GM23338 (cell line): ENCODE results near the gene SLC5A4. TPM values are rescaled to one million over a fixed set of nuclear protein-coding genes. Genes with fewer than 3 reads are reported as not detected.

Source experiments
- ATAC-seq: fragments of 200-7000 bp; cut with Tn5 transposase; 3 replicates; pipeline ENCODE4 v1.9.1; 2020
- DNase-seq: peaks from one replicate; pipeline ENCODE4 v3.0.0-alpha.2; 2015; ENCODE audit warnings: low spot score
- H2AFZ ChIP-seq: fragments of 200-600 bp; sonication (generic); 2 replicates; pipeline ENCODE4 v1.8.0; 2016; ENCODE audit warnings: antibody characterized with exemption, mild to moderate bottlenecking, moderate library complexity
- H3F3A ChIP-seq: fragments of 200-600 bp; sonication (generic); replicated peaks from 2 replicates; pipeline ENCODE4 v1.8.0; 2017; ENCODE audit warnings: antibody characterized with exemption, mixed run types, low read depth
- H3K27ac ChIP-seq: fragments of 200-600 bp; sonication (generic); 2 replicates; pipeline ENCODE4 v1.6.1; 2016; ENCODE audit warnings: low read depth
- H3K27me3 ChIP-seq: fragments of 200-600 bp; sonication (generic); 2 replicates; pipeline ENCODE4 v1.8.0; 2016; ENCODE audit warnings: mild to moderate bottlenecking, mixed run types, moderate library complexity; ENCODE audit not compliant: insufficient read depth
- H3K36me3 ChIP-seq: fragments of 200-600 bp; sonication (generic); 2 replicates; pipeline ENCODE4 v1.8.0; 2016; ENCODE audit warnings: mild to moderate bottlenecking; ENCODE audit not compliant: insufficient read depth
- H3K4me1 ChIP-seq: fragments of 200-600 bp; sonication (generic); 2 replicates; pipeline ENCODE4 v1.8.0; 2016; ENCODE audit warnings: mild to moderate bottlenecking, moderate library complexity; ENCODE audit not compliant: insufficient read depth
- H3K4me2 ChIP-seq: fragments of 200-600 bp; sonication (generic); 2 replicates; pipeline ENCODE4 v1.7.1; 2017; ENCODE audit warnings: mixed run types
- H3K4me3 ChIP-seq: fragments of 200-600 bp; sonication (generic); 2 replicates; pipeline ENCODE4 v1.6.1; 2016; ENCODE audit warnings: mixed run types
- H3K79me2 ChIP-seq: fragments of 200-600 bp; sonication (generic); replicated peaks from 2 replicates; pipeline ENCODE4 v1.8.0; 2017; ENCODE audit warnings: mild to moderate bottlenecking; ENCODE audit not compliant: insufficient read depth
- H3K9me2 ChIP-seq: fragments of 200-600 bp; sonication (generic); 2 replicates; pipeline ENCODE4 v1.8.0; 2017; ENCODE audit not compliant: insufficient read depth
- H4K20me1 ChIP-seq: fragments of 200-600 bp; sonication (generic); replicated peaks from 2 replicates; pipeline ENCODE4 v1.8.0; 2017; ENCODE audit warnings: mild to moderate bottlenecking; ENCODE audit not compliant: insufficient read depth
- H3K27ac Mint-ChIP-seq: 2 replicates; pipeline ENCODE4 v1.8.0; 2020; ENCODE audit warnings: inconsistent platforms, mild to moderate bottlenecking, moderate library complexity, mixed read lengths
- H3K27me3 Mint-ChIP-seq: 3 replicates; pipeline ENCODE4 v1.8.0; 2022; ENCODE audit warnings: low read depth, mild to moderate bottlenecking, moderate library complexity, mixed read lengths, inconsistent platforms; ENCODE audit not compliant: insufficient read depth, poor library complexity
- H3K36me3 Mint-ChIP-seq: 3 replicates; pipeline ENCODE4 v1.8.0; 2021; ENCODE audit warnings: low read depth, mild to moderate bottlenecking, inconsistent platforms, moderate library complexity, mixed read lengths
- H3K4me1 Mint-ChIP-seq: 3 replicates; pipeline ENCODE4 v1.8.0; 2020; ENCODE audit warnings: mild to moderate bottlenecking, inconsistent platforms, mixed read lengths
- H3K4me3 Mint-ChIP-seq: 3 replicates; pipeline ENCODE4 v1.8.0; 2021; ENCODE audit warnings: moderate library complexity, mild to moderate bottlenecking, inconsistent platforms, mixed read lengths
- H3K9me3 Mint-ChIP-seq: 3 replicates; pipeline ENCODE4 v1.8.0; 2020; ENCODE audit warnings: moderate library complexity, mild to moderate bottlenecking, inconsistent platforms, mixed read lengths
- CREB1 ChIP-seq: fragments of 250-450 bp; sonication (Bioruptor Pico); IDR thresholded peaks from 2 replicates; pipeline ENCODE4 v1.5.0; 2020; ENCODE audit warnings: low read depth, mild to moderate bottlenecking, moderate library complexity
- EZH2 ChIP-seq: fragments of 200-600 bp; sonication (generic); IDR thresholded peaks from one replicate; pipeline ENCODE4 v1.8.0; 2017; ENCODE audit warnings: antibody characterized with exemption, mild to moderate bottlenecking, low read depth; ENCODE audit not compliant: unreplicated experiment
- NANOG ChIP-seq: IDR thresholded peaks from 2 replicates; pipeline ENCODE4 v1.6.1; 2016; ENCODE audit warnings: antibody characterized with exemption, borderline replicate concordance
- STAT1 ChIP-seq: IDR thresholded peaks from one replicate; pipeline ENCODE4 v1.6.1; 2016; ENCODE audit warnings: antibody characterized with exemption; ENCODE audit not compliant: unreplicated experiment
- ZNF331 ChIP-seq: fragments of 250-450 bp; sonication (Bioruptor Pico); IDR thresholded peaks from 2 replicates; pipeline ENCODE4 v1.5.0; 2020; ENCODE audit warnings: low read depth, mild to moderate bottlenecking, moderate library complexity
- polyA plus RNA-seq: library from polyadenylated mRNA; unstranded; fragments of >200 nt; fragmentation: Nextera tagmentation; extraction: Ambion mirVana; gene quantifications from 2 replicates; pipeline ENCODE4 v1.2.1, GENCODE V29; 2016
- total RNA-seq: library from RNA; depleted of rRNA; stranded (reverse); fragments of >200 nt; shearing (Covaris generic); gene quantifications from 2 replicates; pipeline ENCODE4 v1.2.3, GENCODE V29; 2014
- TF ChIP-seq, protein P1 (sequence below), 2 experiments: fragments of 200-600 bp in 1 of 2; sonication (generic) in 1 of 2; conservative IDR thresholded peaks; 2 replicates each; pipeline versions ENCODE4 v1.5.1 to v1.6.1; 2016 to 2017; ENCODE audit warnings: antibody characterized with exemption in 2 of 2, low read depth in 2 of 2, mild to moderate bottlenecking in 2 of 2, moderate library complexity in 1 of 2
- TF ChIP-seq, protein P2 (sequence below): IDR thresholded peaks from one replicate; pipeline ENCODE4 v1.6.1; 2018; ENCODE audit warnings: antibody characterized with exemption; ENCODE audit not compliant: unreplicated experiment
- TF ChIP-seq, protein P3 (sequence below): fragments of 250-450 bp; sonication (Bioruptor Pico); IDR thresholded peaks from 2 replicates; pipeline ENCODE4 v1.5.0; 2020; ENCODE audit warnings: mild to moderate bottlenecking, moderate library complexity

Gene SLC5A4
- total and polyA plus RNA-seq, 2 experiments from 2014 or later = 0.16 TPM; not detected in 1

DNA sequence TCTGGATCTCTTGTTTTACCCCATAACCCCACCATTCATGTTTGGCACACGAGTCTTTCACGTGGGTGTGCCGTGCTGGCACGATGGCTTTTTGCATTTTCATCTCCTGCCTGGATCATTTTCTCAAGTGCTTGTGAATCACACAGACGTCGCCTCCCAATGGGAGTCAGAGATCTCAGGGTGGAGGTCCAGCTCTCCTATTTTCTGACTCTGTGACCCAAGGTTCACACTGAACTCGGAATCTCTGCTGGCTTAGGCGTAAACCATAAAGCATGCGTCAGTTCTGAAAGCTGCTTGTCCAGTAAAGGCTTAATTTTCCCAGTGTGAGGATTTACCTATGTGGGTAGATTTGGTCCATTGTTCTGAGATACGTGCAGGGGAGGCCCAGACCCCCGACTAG, 80.0 kb downstream of the SLC5A4 start:
- H3K27me3 ChIP-seq = peaks cover 37% of the 10 kb centered on the region
- H3K36me3 ChIP-seq = no peaks in the 10 kb centered on the region
- peak overlapping the region; percentile 59; the same call in 1 of the 2 replicates for H3K4me3 ChIP-seq
- TF ChIP-seq CREB1 (CRISPR knock-in tag) (no peak), ZNF331 (CRISPR knock-in tag) (no peak), EZH2 (no peak), STAT1 (no peak), NANOG (no peak)
- TF ChIP-seq, protein P1, sequence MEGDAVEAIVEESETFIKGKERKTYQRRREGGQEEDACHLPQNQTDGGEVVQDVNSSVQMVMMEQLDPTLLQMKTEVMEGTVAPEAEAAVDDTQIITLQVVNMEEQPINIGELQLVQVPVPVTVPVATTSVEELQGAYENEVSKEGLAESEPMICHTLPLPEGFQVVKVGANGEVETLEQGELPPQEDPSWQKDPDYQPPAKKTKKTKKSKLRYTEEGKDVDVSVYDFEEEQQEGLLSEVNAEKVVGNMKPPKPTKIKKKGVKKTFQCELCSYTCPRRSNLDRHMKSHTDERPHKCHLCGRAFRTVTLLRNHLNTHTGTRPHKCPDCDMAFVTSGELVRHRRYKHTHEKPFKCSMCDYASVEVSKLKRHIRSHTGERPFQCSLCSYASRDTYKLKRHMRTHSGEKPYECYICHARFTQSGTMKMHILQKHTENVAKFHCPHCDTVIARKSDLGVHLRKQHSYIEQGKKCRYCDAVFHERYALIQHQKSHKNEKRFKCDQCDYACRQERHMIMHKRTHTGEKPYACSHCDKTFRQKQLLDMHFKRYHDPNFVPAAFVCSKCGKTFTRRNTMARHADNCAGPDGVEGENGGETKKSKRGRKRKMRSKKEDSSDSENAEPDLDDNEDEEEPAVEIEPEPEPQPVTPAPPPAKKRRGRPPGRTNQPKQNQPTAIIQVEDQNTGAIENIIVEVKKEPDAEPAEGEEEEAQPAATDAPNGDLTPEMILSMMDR (conservative IDR thresholded peaks at IDR 0.05; ENCODE audit: low read depth in 2 of 2) = no peak
- TF ChIP-seq, protein P2, sequence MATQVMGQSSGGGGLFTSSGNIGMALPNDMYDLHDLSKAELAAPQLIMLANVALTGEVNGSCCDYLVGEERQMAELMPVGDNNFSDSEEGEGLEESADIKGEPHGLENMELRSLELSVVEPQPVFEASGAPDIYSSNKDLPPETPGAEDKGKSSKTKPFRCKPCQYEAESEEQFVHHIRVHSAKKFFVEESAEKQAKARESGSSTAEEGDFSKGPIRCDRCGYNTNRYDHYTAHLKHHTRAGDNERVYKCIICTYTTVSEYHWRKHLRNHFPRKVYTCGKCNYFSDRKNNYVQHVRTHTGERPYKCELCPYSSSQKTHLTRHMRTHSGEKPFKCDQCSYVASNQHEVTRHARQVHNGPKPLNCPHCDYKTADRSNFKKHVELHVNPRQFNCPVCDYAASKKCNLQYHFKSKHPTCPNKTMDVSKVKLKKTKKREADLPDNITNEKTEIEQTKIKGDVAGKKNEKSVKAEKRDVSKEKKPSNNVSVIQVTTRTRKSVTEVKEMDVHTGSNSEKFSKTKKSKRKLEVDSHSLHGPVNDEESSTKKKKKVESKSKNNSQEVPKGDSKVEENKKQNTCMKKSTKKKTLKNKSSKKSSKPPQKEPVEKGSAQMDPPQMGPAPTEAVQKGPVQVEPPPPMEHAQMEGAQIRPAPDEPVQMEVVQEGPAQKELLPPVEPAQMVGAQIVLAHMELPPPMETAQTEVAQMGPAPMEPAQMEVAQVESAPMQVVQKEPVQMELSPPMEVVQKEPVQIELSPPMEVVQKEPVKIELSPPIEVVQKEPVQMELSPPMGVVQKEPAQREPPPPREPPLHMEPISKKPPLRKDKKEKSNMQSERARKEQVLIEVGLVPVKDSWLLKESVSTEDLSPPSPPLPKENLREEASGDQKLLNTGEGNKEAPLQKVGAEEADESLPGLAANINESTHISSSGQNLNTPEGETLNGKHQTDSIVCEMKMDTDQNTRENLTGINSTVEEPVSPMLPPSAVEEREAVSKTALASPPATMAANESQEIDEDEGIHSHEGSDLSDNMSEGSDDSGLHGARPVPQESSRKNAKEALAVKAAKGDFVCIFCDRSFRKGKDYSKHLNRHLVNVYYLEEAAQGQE = no peak
- TF ChIP-seq, protein P3, sequence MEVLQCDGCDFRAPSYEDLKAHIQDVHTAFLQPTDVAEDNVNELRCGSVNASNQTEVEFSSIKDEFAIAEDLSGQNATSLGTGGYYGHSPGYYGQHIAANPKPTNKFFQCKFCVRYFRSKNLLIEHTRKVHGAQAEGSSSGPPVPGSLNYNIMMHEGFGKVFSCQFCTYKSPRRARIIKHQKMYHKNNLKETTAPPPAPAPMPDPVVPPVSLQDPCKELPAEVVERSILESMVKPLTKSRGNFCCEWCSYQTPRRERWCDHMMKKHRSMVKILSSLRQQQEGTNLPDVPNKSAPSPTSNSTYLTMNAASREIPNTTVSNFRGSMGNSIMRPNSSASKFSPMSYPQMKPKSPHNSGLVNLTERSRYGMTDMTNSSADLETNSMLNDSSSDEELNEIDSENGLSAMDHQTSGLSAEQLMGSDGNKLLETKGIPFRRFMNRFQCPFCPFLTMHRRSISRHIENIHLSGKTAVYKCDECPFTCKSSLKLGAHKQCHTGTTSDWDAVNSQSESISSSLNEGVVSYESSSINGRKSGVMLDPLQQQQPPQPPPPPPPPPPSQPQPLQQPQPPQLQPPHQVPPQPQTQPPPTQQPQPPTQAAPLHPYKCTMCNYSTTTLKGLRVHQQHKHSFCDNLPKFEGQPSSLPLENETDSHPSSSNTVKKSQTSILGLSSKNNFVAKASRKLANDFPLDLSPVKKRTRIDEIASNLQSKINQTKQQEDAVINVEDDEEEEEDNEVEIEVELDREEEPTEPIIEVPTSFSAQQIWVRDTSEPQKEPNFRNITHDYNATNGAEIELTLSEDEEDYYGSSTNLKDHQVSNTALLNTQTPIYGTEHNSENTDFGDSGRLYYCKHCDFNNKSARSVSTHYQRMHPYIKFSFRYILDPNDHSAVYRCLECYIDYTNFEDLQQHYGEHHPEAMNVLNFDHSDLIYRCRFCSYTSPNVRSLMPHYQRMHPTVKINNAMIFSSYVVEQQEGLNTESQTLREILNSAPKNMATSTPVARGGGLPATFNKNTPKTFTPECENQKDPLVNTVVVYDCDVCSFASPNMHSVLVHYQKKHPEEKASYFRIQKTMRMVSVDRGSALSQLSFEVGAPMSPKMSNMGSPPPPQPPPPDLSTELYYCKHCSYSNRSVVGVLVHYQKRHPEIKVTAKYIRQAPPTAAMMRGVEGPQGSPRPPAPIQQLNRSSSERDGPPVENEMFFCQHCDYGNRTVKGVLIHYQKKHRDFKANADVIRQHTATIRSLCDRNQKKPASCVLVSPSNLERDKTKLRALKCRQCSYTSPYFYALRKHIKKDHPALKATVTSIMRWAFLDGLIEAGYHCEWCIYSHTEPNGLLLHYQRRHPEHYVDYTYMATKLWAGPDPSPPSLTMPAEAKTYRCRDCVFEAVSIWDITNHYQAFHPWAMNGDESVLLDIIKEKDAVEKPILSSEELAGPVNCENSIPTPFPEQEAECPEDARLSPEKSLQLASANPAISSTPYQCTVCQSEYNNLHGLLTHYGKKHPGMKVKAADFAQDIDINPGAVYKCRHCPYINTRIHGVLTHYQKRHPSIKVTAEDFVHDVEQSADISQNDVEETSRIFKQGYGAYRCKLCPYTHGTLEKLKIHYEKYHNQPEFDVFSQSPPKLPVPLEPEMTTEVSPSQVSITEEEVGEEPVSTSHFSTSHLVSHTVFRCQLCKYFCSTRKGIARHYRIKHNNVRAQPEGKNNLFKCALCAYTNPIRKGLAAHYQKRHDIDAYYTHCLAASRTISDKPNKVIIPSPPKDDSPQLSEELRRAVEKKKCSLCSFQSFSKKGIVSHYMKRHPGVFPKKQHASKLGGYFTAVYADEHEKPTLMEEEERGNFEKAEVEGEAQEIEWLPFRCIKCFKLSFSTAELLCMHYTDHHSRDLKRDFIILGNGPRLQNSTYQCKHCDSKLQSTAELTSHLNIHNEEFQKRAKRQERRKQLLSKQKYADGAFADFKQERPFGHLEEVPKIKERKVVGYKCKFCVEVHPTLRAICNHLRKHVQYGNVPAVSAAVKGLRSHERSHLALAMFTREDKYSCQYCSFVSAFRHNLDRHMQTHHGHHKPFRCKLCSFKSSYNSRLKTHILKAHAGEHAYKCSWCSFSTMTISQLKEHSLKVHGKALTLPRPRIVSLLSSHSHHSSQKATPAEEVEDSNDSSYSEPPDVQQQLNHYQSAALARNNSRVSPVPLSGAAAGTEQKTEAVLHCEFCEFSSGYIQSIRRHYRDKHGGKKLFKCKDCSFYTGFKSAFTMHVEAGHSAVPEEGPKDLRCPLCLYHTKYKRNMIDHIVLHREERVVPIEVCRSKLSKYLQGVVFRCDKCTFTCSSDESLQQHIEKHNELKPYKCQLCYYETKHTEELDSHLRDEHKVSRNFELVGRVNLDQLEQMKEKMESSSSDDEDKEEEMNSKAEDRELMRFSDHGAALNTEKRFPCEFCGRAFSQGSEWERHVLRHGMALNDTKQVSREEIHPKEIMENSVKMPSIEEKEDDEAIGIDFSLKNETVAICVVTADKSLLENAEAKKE (CRISPR knock-in tag) = no peak
- H3K79me2 ChIP-seq = no peaks in the 10 kb centered on the region
- no peaks in the 10 kb centered on the region for H3F3A ChIP-seq
- H3K4me2 ChIP-seq = peak overlapping the region; percentile 82
- Mint-ChIP-seq H3K27ac (no peak overlapping the region), H3K4me3 (0 out of 3 replicates have a peak overlapping the region, but pooled peaks have one; percentile 41), H3K9me3 (no peaks in the 10 kb centered on the region), H3K27me3 (peaks cover 38% of the 10 kb centered on the region), H3K4me1 (peaks cover 16% of the 10 kb centered on the region), H3K36me3 (no peaks in the 10 kb centered on the region)
- peak overlapping the region; percentile 99 for H2AFZ ChIP-seq
- H3K9me2 ChIP-seq = no peaks in the 10 kb centered on the region
- no peaks in the 10 kb centered on the region for H4K20me1 ChIP-seq
- peaks cover 5% of the 10 kb centered on the region; the same call in 1 of the 2 replicates for H3K4me1 ChIP-seq
- DNase-seq (no peak), ATAC-seq (no peak)
- no peak overlapping the region for H3K27ac ChIP-seq
